IgD-negative memory B cell (primary cell): ENCODE measurements around the gene TMEM175. TPM values are rescaled to one million over a fixed set of nuclear protein-coding genes. Genes with fewer than 3 reads are reported as not detected.
A peak's percentile ranks its signal among the peaks of the same experiment; 100 is the strongest.
"Not testable (repeated sequence)": the region's sequence is repeated elsewhere in the genome, so short reads cannot be mapped to it uniquely, and the experiment has no call there.

Experiments used
- H3K27ac Mint-ChIP-seq, 3 donors: one replicate each; pipeline ENCODE4 v1.8.0; 2020 to 2022; ENCODE audit warnings: mild to moderate bottlenecking in 3 of 3, mixed read lengths in 3 of 3, moderate library complexity in 1 of 3
- H3K27me3 Mint-ChIP-seq: one replicate; pipeline ENCODE4 v1.8.0; 2021; ENCODE audit warnings: mixed read lengths
- H3K36me3 Mint-ChIP-seq: one replicate; pipeline ENCODE4 v1.8.0; 2020; ENCODE audit warnings: mild to moderate bottlenecking, mixed read lengths
- H3K4me1 Mint-ChIP-seq, 3 donors: one replicate each; pipeline ENCODE4 v1.8.0; 2020 to 2022; ENCODE audit warnings: mixed read lengths in 3 of 3, mild to moderate bottlenecking in 1 of 3
- H3K4me3 Mint-ChIP-seq, 4 donors: one replicate each; pipeline ENCODE4 v1.8.0; 2020 to 2022; ENCODE audit warnings: mild to moderate bottlenecking in 4 of 4, mixed read lengths in 4 of 4, moderate library complexity in 3 of 4
- H3K9me3 Mint-ChIP-seq, 3 donors: one replicate each; pipeline ENCODE4 v1.8.0; 2020 to 2021; ENCODE audit warnings: mixed read lengths in 3 of 3, mild to moderate bottlenecking in 1 of 3
- polyA plus RNA-seq: library from polyadenylated mRNA; unstranded; fragments of 300-500 nt; fragmentation: Illumina TruSeq; gene quantifications from one replicate; pipeline ENCODE4 v1.2.3, GENCODE V29; 2021

TMEM175 gene
- polyA plus RNA-seq, 1 donor from 2014 or later: 20.0 TPM

GRCh38 chr4:996030-996996, 64.1 kb downstream of the TMEM175 start:
- no peaks in the 10 kb centered on the region for H3K9me3 Mint-ChIP-seq
- H3K27me3 Mint-ChIP-seq: peaks cover 28% of the 10 kb centered on the region
- H3K4me3 Mint-ChIP-seq: peak overlapping the region in 1 of 4 donors; percentile 32
- no peaks in the 10 kb centered on the region for H3K36me3 Mint-ChIP-seq
- H3K4me1 Mint-ChIP-seq: peaks cover 8 to 12% (median 9%) of the 10 kb centered on the region in 3 donors
- H3K27ac Mint-ChIP-seq: no peak overlapping the region

- Mint-ChIP-seq H3K36me3 (no peaks in the 10 kb centered on the region), H3K4me1 (peaks cover 8 to 13% (median 9%) of the 10 kb centered on the region in 3 donors), H3K27me3 (peaks cover 31% of the 10 kb centered on the region)
These were observed 64.7 kb downstream of the TMEM175 start for GRCh38 chr4:996997-997374.

GRCh38 chr4:997375-998071, 65.3 kb downstream of the TMEM175 start:
- Mint-ChIP-seq H3K36me3 (no peaks in the 10 kb centered on the region), H3K4me1 (peaks cover 8 to 13% (median 10%) of the 10 kb centered on the region in 3 donors), H3K27ac (no peak overlapping the region), H3K9me3 (no peaks in the 10 kb centered on the region), H3K27me3 (peaks cover 33% of the 10 kb centered on the region), H3K4me3 (peak overlapping the region in 1 of 4 donors; percentile 90)

More at GRCh38 chr4:996997-997374, 64.7 kb downstream of the TMEM175 start:
- peak overlapping the region in 2 of 4 donors; percentile 32 to 60 for H3K4me3 Mint-ChIP-seq
- no peaks in the 10 kb centered on the region for H3K9me3 Mint-ChIP-seq
- H3K27ac Mint-ChIP-seq: no peak overlapping the region

- Mint-ChIP-seq H3K36me3 (no peaks in the 10 kb centered on the region), H3K27ac (peak overlapping the region in 1 of 3 donors; percentile 27), H3K27me3 (peaks cover 33% of the 10 kb centered on the region), H3K4me1 (peaks cover 8 to 10% (median 10%) of the 10 kb centered on the region in 3 donors), H3K9me3 (no peaks in the 10 kb centered on the region), H3K4me3 (peak overlapping the region in 2 of 4 donors; percentile 45 to 90)
These were observed 65.9 kb downstream of the TMEM175 start for GRCh38 chr4:998096-998691.

- H3K9me3 Mint-ChIP-seq: not testable (repeated sequence)
These were observed 67.1 kb downstream of the TMEM175 start for GRCh38 chr4:999240-999863.

GRCh38 chr4:999882-1000425, 67.7 kb downstream of the TMEM175 start:
- H3K4me1 Mint-ChIP-seq: peaks cover 8 to 10% (median 10%) of the 10 kb centered on the region in 3 donors
- peaks cover 40% of the 10 kb centered on the region for H3K27me3 Mint-ChIP-seq
- no peaks in the 10 kb centered on the region for H3K9me3 Mint-ChIP-seq
- H3K27ac Mint-ChIP-seq: no peak overlapping the region
- H3K4me3 Mint-ChIP-seq: peak overlapping the region; percentile 34 to 70 (median 56)
- H3K36me3 Mint-ChIP-seq: no peaks in the 10 kb centered on the region

More at GRCh38 chr4:999240-999863, 67.1 kb downstream of the TMEM175 start:
- Mint-ChIP-seq H3K4me1 (peaks cover 8 to 10% (median 10%) of the 10 kb centered on the region in 3 donors), H3K4me3 (peak overlapping the region in 2 of 4 donors; percentile 81), H3K27ac (peak overlapping the region in 1 of 3 donors; percentile 46), H3K27me3 (peaks cover 36% of the 10 kb centered on the region)
- not testable (repeated sequence) for H3K36me3 Mint-ChIP-seq

- Mint-ChIP-seq H3K36me3 (no peaks in the 10 kb centered on the region), H3K4me3 (no peak overlapping the region), H3K27me3 (peaks cover 44% of the 10 kb centered on the region), H3K27ac (no peak overlapping the region), H3K9me3 (no peaks in the 10 kb centered on the region), H3K4me1 (peaks cover 8 to 10% (median 10%) of the 10 kb centered on the region in 3 donors)
These were observed 68.5 kb downstream of the TMEM175 start for GRCh38 chr4:1000686-1001260.

- H3K4me3 Mint-ChIP-seq: peak overlapping the region in 1 of 4 donors; percentile 35
- no peaks in the 10 kb centered on the region for H3K36me3 Mint-ChIP-seq
- H3K4me1 Mint-ChIP-seq: peaks cover 8 to 10% (median 10%) of the 10 kb centered on the region in 3 donors
- no peaks in the 10 kb centered on the region for H3K9me3 Mint-ChIP-seq
- peaks cover 50% of the 10 kb centered on the region for H3K27me3 Mint-ChIP-seq
- H3K27ac Mint-ChIP-seq: peak overlapping the region in 1 of 3 donors; percentile 80
These were observed 69.4 kb downstream of the TMEM175 start for GRCh38 chr4:1001561-1002130.

- H3K4me1 Mint-ChIP-seq: peaks cover 10 to 13% (median 10%) of the 10 kb centered on the region in 3 donors
- no peak overlapping the region for H3K27ac Mint-ChIP-seq
- peak overlapping the region in 1 of 4 donors; percentile 68 for H3K4me3 Mint-ChIP-seq
- no peaks in the 10 kb centered on the region for H3K36me3 Mint-ChIP-seq
- H3K27me3 Mint-ChIP-seq: peaks cover 50% of the 10 kb centered on the region
- H3K9me3 Mint-ChIP-seq: peaks cover 0 to 3% (median 0%) of the 10 kb centered on the region in 3 donors
These were observed 69.9 kb downstream of the TMEM175 start for GRCh38 chr4:1002131-1002630.

- Mint-ChIP-seq H3K9me3 (peaks cover 0 to 4% (median 0%) of the 10 kb centered on the region in 3 donors), H3K27ac (no peak overlapping the region), H3K4me3 (no peak overlapping the region), H3K4me1 (peaks cover 10 to 13% (median 12%) of the 10 kb centered on the region in 3 donors), H3K27me3 (peaks cover 52% of the 10 kb centered on the region), H3K36me3 (no peaks in the 10 kb centered on the region)
These were observed 70.5 kb downstream of the TMEM175 start for GRCh38 chr4:1002631-1003251.

GRCh38 chr4:1003271-1004070, 71.2 kb downstream of the TMEM175 start:
- H3K4me3 Mint-ChIP-seq: no peak overlapping the region
- H3K27ac Mint-ChIP-seq: peak overlapping the region in 1 of 3 donors; percentile 39
- peaks cover 5 to 11% (median 9%) of the 10 kb centered on the region in 3 donors for H3K4me1 Mint-ChIP-seq
- H3K36me3 Mint-ChIP-seq: no peaks in the 10 kb centered on the region
- peaks cover 0 to 4% (median 0%) of the 10 kb centered on the region in 3 donors for H3K9me3 Mint-ChIP-seq
- peaks cover 51% of the 10 kb centered on the region for H3K27me3 Mint-ChIP-seq

- Mint-ChIP-seq H3K9me3 (peaks cover 0 to 4% (median 0%) of the 10 kb centered on the region in 3 donors), H3K4me3 (peak overlapping the region in 1 of 4 donors; percentile 17), H3K36me3 (no peaks in the 10 kb centered on the region), H3K27ac (peak overlapping the region in 1 of 3 donors; percentile 39), H3K27me3 (peaks cover 47% of the 10 kb centered on the region), H3K4me1 (peaks cover 5 to 15% (median 11%) of the 10 kb centered on the region in 3 donors)
These were observed 71.8 kb downstream of the TMEM175 start for GRCh38 chr4:1004071-1004418.
